OCI-LY7 (cell line): ENCODE measurements around the gene TMEM63B. TPM values are rescaled to one million over a fixed set of nuclear protein-coding genes. Genes with fewer than 3 reads are reported as not detected.

Experiments used
- BruUV-seq: library from RNA; stranded (reverse); fragments of 400-500 nt; replicated peaks from 2 replicates; lab custom pipeline; 2021; lab: Mats Ljungman, UMichigan
- CTCF ChIA-PET: fragments of 300-600 bp; sonication (Branson Sonifier 250); formaldehyde crosslinking; loops from one replicate; lab custom pipeline; 2022; ENCODE audit warnings: antibody characterized with exemption; ENCODE audit not compliant: unreplicated experiment; lab: Charles Lee
- POLR2A ChIA-PET: fragments of 300-600 bp; sonication (Branson Sonifier 250); formaldehyde crosslinking; loops from one replicate; lab custom pipeline; 2022; ENCODE audit warnings: antibody characterized with exemption; lab: Charles Lee
- DNase-seq: peaks from one replicate; pipeline ENCODE4 v3.0.0-alpha.2; 2015; ENCODE audit warnings: low spot score
- H2AFZ ChIP-seq: fragments of 200-600 bp; sonication (generic), shearing (Covaris generic); 2 replicates; pipeline ENCODE4 v1.6.1; 2014; ENCODE audit warnings: mild to moderate bottlenecking, antibody characterized with exemption, low read length, moderate library complexity
- H3K27ac ChIP-seq: fragments of 200-600 bp; sonication (generic); 2 replicates; pipeline ENCODE4 v1.5.1; 2014; ENCODE audit warnings: mixed run types, low read depth, mild to moderate bottlenecking, moderate library complexity, low read length, inconsistent platforms; ENCODE audit not compliant: poor library complexity, severe bottlenecking
- H3K36me3 ChIP-seq: fragments of 200-600 bp; sonication (generic); 2 replicates; pipeline ENCODE4 v1.6.1; 2014; ENCODE audit warnings: mild to moderate bottlenecking, antibody characterized with exemption, low read length, moderate library complexity, mixed read lengths; ENCODE audit not compliant: insufficient read depth
- H3K4me1 ChIP-seq: fragments of 200-600 bp; sonication (generic); 2 replicates; pipeline ENCODE4 v1.5.1; 2014; ENCODE audit warnings: mild to moderate bottlenecking, low read length; ENCODE audit not compliant: insufficient read depth, poor library complexity, severe bottlenecking
- H3K4me2 ChIP-seq: fragments of 200-600 bp; sonication (generic); 2 replicates; pipeline ENCODE4 v1.6.1; 2014; ENCODE audit warnings: mild to moderate bottlenecking, low read length
- H3K4me3 ChIP-seq: fragments of 200-600 bp; sonication (generic); 2 replicates; pipeline ENCODE4 v1.5.1; 2014; ENCODE audit warnings: mild to moderate bottlenecking, low read depth, low read length; ENCODE audit not compliant: poor library complexity, severe bottlenecking
- H3K79me2 ChIP-seq: fragments of 200-600 bp; sonication (generic); 2 replicates; pipeline ENCODE4 v1.6.1; 2016; ENCODE audit warnings: low read depth, mild to moderate bottlenecking, low read length, moderate library complexity, mixed read lengths; ENCODE audit not compliant: insufficient read depth
- H3K9me2 ChIP-seq: fragments of 200-600 bp; sonication (generic); 2 replicates; pipeline ENCODE4 v1.6.1; 2016; ENCODE audit warnings: mild to moderate bottlenecking, low read length, mixed read lengths; ENCODE audit not compliant: insufficient read depth
- H3K9me3 ChIP-seq: fragments of 200-600 bp; sonication (generic); 2 replicates; pipeline ENCODE4 v1.6.1; 2014; ENCODE audit warnings: mild to moderate bottlenecking, mixed run types, low read length, mixed read lengths
- H4K20me1 ChIP-seq: fragments of 200-600 bp; sonication (generic); 2 replicates; pipeline ENCODE4 v1.6.1; 2014; ENCODE audit warnings: mild to moderate bottlenecking, antibody characterized with exemption, low read length, moderate library complexity, mixed read lengths; ENCODE audit not compliant: insufficient read depth
- CTCF ChIP-seq: fragments of 200-600 bp; sonication (generic); conservative IDR thresholded peaks from 2 replicates; pipeline ENCODE4 v1.5.1; 2014; ENCODE audit warnings: mild to moderate bottlenecking, antibody characterized with exemption, low read length, moderate library complexity, mixed read lengths
- EZH2phosphoT487 ChIP-seq: fragments of 200-600 bp; sonication (generic); IDR thresholded peaks from 2 replicates; pipeline ENCODE4 v1.6.1; 2018; ENCODE audit warnings: low read depth, borderline replicate concordance, mild to moderate bottlenecking, mixed run types, antibody characterized with exemption, low read length, moderate library complexity, mixed read lengths
- intact Hi-C: fragments of 100-400 bp; cut with micrococcal nuclease; formaldehyde crosslinking; loops from one replicate; pipeline ENCODE4 v1.10.0; 2022; ENCODE audit not compliant: unreplicated experiment
- total RNA-seq, 2 experiments: library from RNA; depleted of rRNA in 1 of 2; stranded (reverse); fragments of >200 nt in 1 of 2; shearing (Covaris generic) in 1 of 2; gene quantifications; 2 replicates each; pipeline ENCODE4 v1.2.3, GENCODE V29; 2014 to 2022

The TMEM63B gene
- total RNA-seq, 2 experiments from 2014 or later = 5.4 to 10.0 TPM

GRCh38 chr6:44080561-44081521, 46.5 kb upstream of the TMEM63B start:
- Histone ChIP-seq H3K9me2 (no peaks in the 10 kb centered on the region), H3K79me2 (no peaks in the 10 kb centered on the region), H3K27ac (no peak overlapping the region), H3K4me1 (peaks cover 25% of the 10 kb centered on the region), H3K4me3 (no peak overlapping the region), H2AFZ (no peak overlapping the region), H3K9me3 (no peaks in the 10 kb centered on the region), H3K36me3 (no peaks in the 10 kb centered on the region), H4K20me1 (no peaks in the 10 kb centered on the region), H3K4me2 (peak overlapping the region; percentile 13; the same call in 1 of the 2 replicates)
- TF ChIP-seq CTCF (no peak), EZH2phosphoT487 (no peak)
- POLR2A ChIA-PET = interaction anchor here (0.5 to 0.9 kb wide), 2 partner anchors 356 to 840 kb away, joined by 6 to 8 read pairs; no protein-coding TSS in a partner anchor
- BruUV-seq = no TSS peak
- no peak for DNase-seq
- CTCF ChIA-PET = interaction anchor here (0.6 kb wide), 1 partner anchor 12 kb away, joined by 8 read pairs; no protein-coding TSS in a partner anchor
- intact Hi-C loops = no loop called here

- TF ChIP-seq CTCF = no peak
- no peak for TF ChIP-seq EZH2phosphoT487
- DNase-seq = no peak
Observed at GRCh38 chr6:44081753-44082152, 45.6 kb upstream of the TMEM63B start.

GRCh38 chr6:44082872-44083321, 44.5 kb upstream of the TMEM63B start:
- TF ChIP-seq CTCF (no peak), EZH2phosphoT487 (no peak)

More at GRCh38 chr6:44081753-44082152, 45.6 kb upstream of the TMEM63B start:
- no peaks in the 10 kb centered on the region for H4K20me1 ChIP-seq
- intact Hi-C loops = no loop called here
- no peaks in the 10 kb centered on the region for H3K36me3 ChIP-seq
- BruUV-seq = no TSS peak
- H3K79me2 ChIP-seq = no peaks in the 10 kb centered on the region
- H2AFZ ChIP-seq = no peak overlapping the region
- no peaks in the 10 kb centered on the region for H3K9me3 ChIP-seq
- no peaks in the 10 kb centered on the region for H3K9me2 ChIP-seq
- H3K4me1 ChIP-seq = peaks cover 16% of the 10 kb centered on the region
- no peak overlapping the region for H3K27ac ChIP-seq
- no peak overlapping the region for H3K4me3 ChIP-seq
- ChIA-PET POLR2A (no interaction called here), CTCF (no interaction called here)
- no peak overlapping the region for H3K4me2 ChIP-seq

More at GRCh38 chr6:44082872-44083321, 44.5 kb upstream of the TMEM63B start:
- POLR2A ChIA-PET = no interaction called here
- no peak overlapping the region for H3K4me2 ChIP-seq
- peaks cover 13% of the 10 kb centered on the region for H3K4me1 ChIP-seq
- no peaks in the 10 kb centered on the region for H3K9me2 ChIP-seq
- no peak overlapping the region for H3K4me3 ChIP-seq
- CTCF ChIA-PET = no interaction called here
- H3K27ac ChIP-seq = no peak overlapping the region
- no peak overlapping the region for H2AFZ ChIP-seq
- no peaks in the 10 kb centered on the region for H4K20me1 ChIP-seq
- intact Hi-C loops = no loop called here
- BruUV-seq = no TSS peak
- H3K36me3 ChIP-seq = no peaks in the 10 kb centered on the region
- no peaks in the 10 kb centered on the region for H3K9me3 ChIP-seq
- no peak for DNase-seq
- no peaks in the 10 kb centered on the region for H3K79me2 ChIP-seq
